IMR-90 (cell line): Measurements from ENCODE around the gene SF3A2. TPM values are rescaled to one million over a fixed set of nuclear protein-coding genes. Genes with fewer than 3 reads are reported as not detected.

Experiments
- ATAC-seq: fragments of 200-7000 bp; cut with Tn5 transposase; 2 replicates; pipeline ENCODE4 v1.9.1; 2020; ENCODE audit warnings: low read depth, mild to moderate bottlenecking, moderate library complexity
- BruUV-seq: library from RNA; stranded (reverse); fragments of 400-500 nt; replicated peaks from 2 replicates; lab custom pipeline; 2021; lab: Mats Ljungman, UMichigan
- CTCF ChIA-PET: fragments of 300-600 bp; formaldehyde crosslinking; extraction: SDS; loops from one replicate; lab custom pipeline; 2021; ENCODE audit warnings: antibody characterized with exemption; lab: Yijun Ruan, JAX
- POLR2A ChIA-PET: fragments of 300-600 bp; sonication (Branson Sonifier 250); formaldehyde crosslinking; loops from one replicate; lab custom pipeline; 2022; ENCODE audit warnings: antibody characterized with exemption; ENCODE audit not compliant: unreplicated experiment; lab: Charles Lee
- DNase-seq: peaks from one replicate; pipeline ENCODE4 v3.0.0; 2013
- H2AFZ ChIP-seq: replicated peaks from 2 replicates; pipeline ENCODE3; 2013; ENCODE audit warnings: low read length, mild to moderate bottlenecking; ENCODE audit not compliant: poor library complexity
- H2AK5ac ChIP-seq: 2 replicates; pipeline ENCODE4 v1.6.1; 2013; ENCODE audit warnings: low read depth, low read length, inconsistent platforms
- H2AK9ac ChIP-seq: replicated peaks from 2 replicates; pipeline ENCODE3; 2013; ENCODE audit warnings: mild to moderate bottlenecking, low read depth, low read length, moderate library complexity; ENCODE audit not compliant: poor library complexity
- H2BK120ac ChIP-seq: 2 replicates; pipeline ENCODE4 v1.6.1; 2013; ENCODE audit warnings: low read depth, low read length, inconsistent platforms
- H2BK15ac ChIP-seq: 3 replicates; pipeline ENCODE4 v1.6.1; 2013; ENCODE audit warnings: low read depth, low read length, inconsistent platforms
- H2BK20ac ChIP-seq: 2 replicates; pipeline ENCODE4 v1.6.1; 2013; ENCODE audit warnings: low read depth, mild to moderate bottlenecking, inconsistent platforms, low read length, moderate library complexity
- H2BK5ac ChIP-seq: 2 replicates; pipeline ENCODE4 v1.6.1; 2013; ENCODE audit warnings: mild to moderate bottlenecking, low read depth, low read length, inconsistent platforms; ENCODE audit not compliant: poor library complexity, severe bottlenecking
- H3K14ac ChIP-seq: replicated peaks from 2 replicates; pipeline ENCODE4 v1.6.1; 2013; ENCODE audit warnings: low read depth, low read length, inconsistent platforms
- H3K18ac ChIP-seq: 2 replicates; pipeline ENCODE4 v1.6.1; 2013; ENCODE audit warnings: low read depth, low read length, control low read depth
- H3K23ac ChIP-seq: 2 replicates; pipeline ENCODE4 v1.6.1; 2013; ENCODE audit warnings: low read depth, low read length, inconsistent platforms
- H3K27ac ChIP-seq: 2 replicates; pipeline ENCODE4 v1.5.1; 2013; ENCODE audit warnings: mild to moderate bottlenecking, control low read depth, low read length; ENCODE audit not compliant: insufficient read depth
- H3K27me3 ChIP-seq: 2 replicates; pipeline ENCODE4 v1.6.1; 2013; ENCODE audit warnings: low read length; ENCODE audit not compliant: control insufficient read depth, insufficient read depth
- H3K36me3 ChIP-seq: 2 replicates; pipeline ENCODE4 v1.6.1; 2013; ENCODE audit warnings: low read length, mixed read lengths; ENCODE audit not compliant: control insufficient read depth, insufficient read depth
- H3K4ac ChIP-seq: 2 replicates; pipeline ENCODE4 v1.6.1; 2013; ENCODE audit warnings: low read depth, low read length, inconsistent platforms
- H3K4me1 ChIP-seq: 2 replicates; pipeline ENCODE4 v1.6.1; 2013; ENCODE audit warnings: low read length, mixed read lengths; ENCODE audit not compliant: control insufficient read depth, insufficient read depth
- H3K4me2 ChIP-seq: 2 replicates; pipeline ENCODE4 v1.6.1; 2013; ENCODE audit warnings: low read depth, mild to moderate bottlenecking, control low read depth, low read length, moderate library complexity
- H3K4me3 ChIP-seq: 2 replicates; pipeline ENCODE4 v1.5.1; 2013; ENCODE audit warnings: low read depth, mild to moderate bottlenecking, control low read depth, low read length, moderate library complexity; ENCODE audit not compliant: insufficient read depth
- H3K56ac ChIP-seq: 2 replicates; pipeline ENCODE4 v1.6.1; 2013; ENCODE audit warnings: low read length, inconsistent platforms; ENCODE audit not compliant: insufficient read depth; ENCODE audit errors: extremely low read depth
- H3K79me1 ChIP-seq, 2 experiments: 2 replicates each; pipeline ENCODE4 v1.6.1; 2013; ENCODE audit warnings: low read length in 2 of 2, inconsistent platforms in 1 of 2, low read depth in 1 of 2
- H3K9ac ChIP-seq: 2 replicates; pipeline ENCODE4 v1.6.1; 2013; ENCODE audit warnings: low read depth, low read length, control low read depth
- H3K9me1 ChIP-seq: 2 replicates; pipeline ENCODE4 v1.6.1; 2013; ENCODE audit warnings: low read length, inconsistent platforms; ENCODE audit not compliant: insufficient read depth
- H3K9me3 ChIP-seq: 2 replicates; pipeline ENCODE4 v1.6.1; 2013; ENCODE audit warnings: low read length; ENCODE audit not compliant: control insufficient read depth, insufficient read depth
- H4K20me1 ChIP-seq: 2 replicates; pipeline ENCODE4 v1.6.1; 2013; ENCODE audit warnings: low read length, inconsistent platforms; ENCODE audit not compliant: insufficient read depth
- H4K5ac ChIP-seq: 2 replicates; pipeline ENCODE4 v1.6.1; 2013; ENCODE audit warnings: mild to moderate bottlenecking, low read depth, low read length, control low read depth
- H4K8ac ChIP-seq, 2 experiments: 2 replicates each; pipeline ENCODE4 v1.6.1; 2013; ENCODE audit warnings: low read depth in 2 of 2, low read length in 2 of 2, control low read depth in 1 of 2, inconsistent platforms in 1 of 2
- H4K91ac ChIP-seq: 2 replicates; pipeline ENCODE4 v1.6.1; 2013; ENCODE audit warnings: low read depth, low read length, inconsistent platforms; ENCODE audit not compliant: insufficient read depth
- BHLHE40 ChIP-seq: fragments of 150-350 bp; IDR thresholded peaks from 2 replicates; pipeline ENCODE4 v1.6.1; 2016; ENCODE audit warnings: mild to moderate bottlenecking, low read depth, low read length
- CEBPB ChIP-seq: IDR thresholded peaks from 2 replicates; pipeline ENCODE4 v1.6.1; 2012; ENCODE audit warnings: low read depth, low read length, improper control_type of control experiment
- CHD1 ChIP-seq: IDR thresholded peaks from 2 replicates; pipeline ENCODE4 v1.6.1; 2012; ENCODE audit warnings: low read depth, low read length, improper control_type of control experiment
- ELK1 ChIP-seq: fragments of 150-350 bp; IDR thresholded peaks from 2 replicates; pipeline ENCODE4 v1.6.1; 2016; ENCODE audit warnings: low read depth, mild to moderate bottlenecking, low read length, moderate library complexity, borderline replicate concordance
- FOS ChIP-seq: fragments of 150-350 bp; IDR thresholded peaks from 2 replicates; pipeline ENCODE4 v1.6.1; 2016; ENCODE audit warnings: low read depth, low read length
- MAFK ChIP-seq: IDR thresholded peaks from 2 replicates; pipeline ENCODE4 v1.6.1; 2012; ENCODE audit warnings: low read depth, low read length, improper control_type of control experiment
- MAZ ChIP-seq: IDR thresholded peaks from 2 replicates; pipeline ENCODE4 v1.6.1; 2012; ENCODE audit warnings: low read depth, mild to moderate bottlenecking, low read length, improper control_type of control experiment, moderate library complexity, borderline replicate concordance
- MXI1 ChIP-seq: IDR thresholded peaks from 2 replicates; pipeline ENCODE4 v1.6.1; 2012; ENCODE audit warnings: low read depth, mild to moderate bottlenecking, low read length, moderate library complexity, borderline replicate concordance
- NFE2L2 ChIP-seq: fragments of 150-350 bp; IDR thresholded peaks from 2 replicates; pipeline ENCODE4 v1.6.1; 2016; ENCODE audit warnings: low read depth, mild to moderate bottlenecking, low read length
- POLR2A ChIP-seq: IDR thresholded peaks from 2 replicates; pipeline ENCODE4 v1.6.1; 2012; ENCODE audit warnings: mild to moderate bottlenecking, low read depth, low read length
- RAD21 ChIP-seq: IDR thresholded peaks from 2 replicates; pipeline ENCODE4 v1.6.1; 2012; ENCODE audit warnings: low read length, improper control_type of control experiment
- RCOR1 ChIP-seq: IDR thresholded peaks from 2 replicates; pipeline ENCODE4 v1.6.1; 2012; ENCODE audit warnings: mild to moderate bottlenecking, low read length, improper control_type of control experiment; ENCODE audit not compliant: insufficient replicate concordance
- RFX5 ChIP-seq: IDR thresholded peaks from 2 replicates; pipeline ENCODE4 v1.8.0; 2012; ENCODE audit warnings: low read depth, mild to moderate bottlenecking, low read length, moderate library complexity
- SMC3 ChIP-seq: fragments of 150-350 bp; IDR thresholded peaks from 2 replicates; pipeline ENCODE4 v1.6.1; 2016; ENCODE audit warnings: low read depth, mild to moderate bottlenecking, antibody characterized with exemption, low read length, moderate library complexity
- WGBS, 2 experiments: methylation state at CpG; one replicate each; pipeline versions ENCODE4 v1.1.5 to v1.1.7; 2013; ENCODE audit warnings: missing lambda C conversion rate in 2 of 2; ENCODE audit not compliant: insufficient read length in 1 of 2; ENCODE audit errors: extremely low coverage in 2 of 2; 5-methylcytosine and 5-hydroxymethylcytosine counted together
- dilution Hi-C: fragments of 300-500 bp; cut with HindIII; formaldehyde crosslinking; loops from one replicate; pipeline ENCODE4 v1.14.3; 2018; ENCODE audit warnings: low sequenced_read_pairs; ENCODE audit not compliant: unreplicated experiment
- in situ Hi-C: fragments of 300-500 bp; cut with MboI; formaldehyde crosslinking; loops from 3 replicates; pipeline ENCODE4 v1.14.3; 2019; ENCODE audit warnings: low sequenced_read_pairs, inconsistent platforms, mixed read lengths
- intact Hi-C: fragments of 100-400 bp; cut with micrococcal nuclease; formaldehyde crosslinking; loops from 2 replicates; pipeline ENCODE4 v1.10.0; 2022
- polyA plus RNA-seq, 3 experiments: library from polyadenylated mRNA; depleted of rRNA; stranded (reverse); fragments of >200 nt; gene quantifications; 2 replicates each; pipeline ENCODE4 v1.2.3, GENCODE V29; 2012; ENCODE audit warnings: low replicate concordance in 1 of 3
- total RNA-seq: library from RNA; depleted of rRNA; stranded (reverse); fragments of >200 nt; gene quantifications from 2 replicates; pipeline ENCODE4 v1.2.3, GENCODE V29; 2012
- TF ChIP-seq, protein P1 (sequence below): conservative IDR thresholded peaks from 2 replicates; pipeline ENCODE4 v1.5.1; 2012; ENCODE audit warnings: mild to moderate bottlenecking, low read depth, low read length, improper control_type of control experiment

The SF3A2 gene
- total and polyA plus RNA-seq, 2 of the 4 experiments (the other 2 are of a cell fraction) = 4.8 to 34.5 TPM

DNA sequence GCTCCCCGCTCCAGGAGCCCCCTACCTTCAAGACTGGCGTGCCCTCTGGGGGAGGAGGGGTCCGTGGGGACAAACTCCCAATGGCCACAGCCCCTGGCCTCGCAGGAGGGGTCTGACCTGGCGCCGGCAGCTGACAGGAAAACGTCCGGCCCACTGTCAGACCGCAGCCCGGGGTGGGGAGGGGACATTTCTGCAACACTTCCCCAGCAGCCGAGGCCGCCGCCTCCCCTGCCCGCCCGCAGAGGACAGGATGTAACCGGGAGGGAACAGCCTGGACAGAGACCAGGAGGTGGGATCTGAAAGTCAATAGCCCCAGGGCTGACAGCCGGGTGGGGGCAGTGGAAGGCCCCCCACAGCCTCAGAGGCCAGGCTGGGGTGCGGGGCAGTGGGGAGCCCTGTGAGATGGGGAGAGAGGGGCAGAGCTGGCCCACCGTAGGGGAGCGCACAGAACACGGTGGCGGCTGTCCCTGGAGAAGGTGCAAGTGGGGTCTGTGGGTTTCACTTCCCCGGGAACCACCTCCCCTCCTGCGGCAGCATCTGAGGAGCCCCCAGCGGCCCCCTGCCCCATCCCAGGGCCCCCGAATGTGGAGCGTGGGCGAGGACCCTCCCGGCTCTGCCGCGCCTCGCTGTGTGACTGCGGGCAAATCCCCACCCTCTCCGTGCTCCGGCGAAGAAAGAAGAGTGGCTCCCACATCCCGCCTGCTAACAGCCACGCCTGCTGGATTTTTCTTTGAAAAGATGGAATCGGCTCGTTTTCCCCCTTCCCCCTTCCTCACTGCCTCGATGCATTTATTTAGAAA is 45.6 kb downstream of the SF3A2 start, which contains the start of gene PEAK3:
Gene PEAK3 (minus strand): TSS at position 114 of the 800 bp plus-strand sequence. CDS start 1,244 bp downstream, outside the sequence.
- Histone ChIP-seq H2AFZ (peak within 1 kb of the TSS; percentile 92), H3K9me3 (no peaks in the 10 kb centered on the region), H4K91ac (peak within 1 kb of the TSS; percentile 41; the same call in 1 of the 2 replicates), H2AK9ac (peak within 1 kb of the TSS; percentile 91), H3K27ac (peak within 1 kb of the TSS; percentile 52; the same call in 1 of the 2 replicates), H3K18ac (no peak within 1 kb of the TSS), H2BK20ac (no peak within 1 kb of the TSS), H2BK5ac (no peak within 1 kb of the TSS), H3K9me1 (no peaks in the 10 kb centered on the region), H4K8ac (peak within 1 kb of the TSS; percentile 61 to 78; a peak in 3 of 4 replicates), H3K14ac (0 out of 2 replicates have a peak within 1 kb of the TSS, but pooled peaks have one; percentile 33), H3K9ac (peak within 1 kb of the TSS; percentile 32; the same call in 1 of the 2 replicates), H4K20me1 (peaks cover under 1% of the 10 kb centered on the region), H3K4me2 (peak within 1 kb of the TSS; percentile 68), H4K5ac (peak within 1 kb of the TSS; percentile 44; the same call in 1 of the 2 replicates), H3K4ac (peak within 1 kb of the TSS; percentile 37), H3K56ac (no peak within 1 kb of the TSS), H2AK5ac (peak within 1 kb of the TSS; percentile 78; the same call in 1 of the 2 replicates), H2BK15ac (no peak within 1 kb of the TSS), H3K23ac (0 out of 2 replicates have a peak within 1 kb of the TSS, but pooled peaks have one; percentile 25), H3K27me3 (peaks cover 11% of the 10 kb centered on the region), H3K36me3 (no peaks in the 10 kb centered on the region), H3K79me1 (peaks cover 0 to under 1% of the 10 kb centered on the region in 2 experiments; a peak in 1 of 4 replicates), H3K4me3 (no peak within 1 kb of the TSS), H2BK120ac (peak within 1 kb of the TSS; percentile 41; the same call in 1 of the 2 replicates), H3K4me1 (peaks cover 7% of the 10 kb centered on the region)
- ChIA-PET POLR2A (no interaction called here), CTCF (no interaction called here)
- DNase-seq (peak; percentile 24), ATAC-seq (peak; percentile 85)
- BruUV-seq = no TSS peak
- intact Hi-C loops (no loop called here), in situ Hi-C loops (no loop called here), dilution Hi-C loops (no loop called here)
- WGBS, 2 experiments = 13% methylated on average over 15 of the region's 41 CpGs; no CpG with 5 or more reads in 1 of the 2 experiments
- TF ChIP-seq NFE2L2 (no peak), CEBPB (no peak), MAZ (no peak; the same call in 1 of the 2 replicates), RFX5 (no peak), FOS (no peak), SMC3 (no peak), MAFK (no peak), BHLHE40 (no peak), CHD1 (no peak), RAD21 (no peak), ELK1 (no peak), POLR2A (no peak), MXI1 (no peak), RCOR1 (no peak)
- TF ChIP-seq, protein P1, sequence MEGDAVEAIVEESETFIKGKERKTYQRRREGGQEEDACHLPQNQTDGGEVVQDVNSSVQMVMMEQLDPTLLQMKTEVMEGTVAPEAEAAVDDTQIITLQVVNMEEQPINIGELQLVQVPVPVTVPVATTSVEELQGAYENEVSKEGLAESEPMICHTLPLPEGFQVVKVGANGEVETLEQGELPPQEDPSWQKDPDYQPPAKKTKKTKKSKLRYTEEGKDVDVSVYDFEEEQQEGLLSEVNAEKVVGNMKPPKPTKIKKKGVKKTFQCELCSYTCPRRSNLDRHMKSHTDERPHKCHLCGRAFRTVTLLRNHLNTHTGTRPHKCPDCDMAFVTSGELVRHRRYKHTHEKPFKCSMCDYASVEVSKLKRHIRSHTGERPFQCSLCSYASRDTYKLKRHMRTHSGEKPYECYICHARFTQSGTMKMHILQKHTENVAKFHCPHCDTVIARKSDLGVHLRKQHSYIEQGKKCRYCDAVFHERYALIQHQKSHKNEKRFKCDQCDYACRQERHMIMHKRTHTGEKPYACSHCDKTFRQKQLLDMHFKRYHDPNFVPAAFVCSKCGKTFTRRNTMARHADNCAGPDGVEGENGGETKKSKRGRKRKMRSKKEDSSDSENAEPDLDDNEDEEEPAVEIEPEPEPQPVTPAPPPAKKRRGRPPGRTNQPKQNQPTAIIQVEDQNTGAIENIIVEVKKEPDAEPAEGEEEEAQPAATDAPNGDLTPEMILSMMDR = no peak
